Non-pigmented ciliary epithelial cell (primary cell): ENCODE data around the gene TNFSF15.

ENCODE experiments used
- DNase-seq: peaks from one replicate; pipeline ENCODE4 v3.0.0-alpha.2; 2010; ENCODE audit warnings: low read depth

Gene TNFSF15

DNA sequence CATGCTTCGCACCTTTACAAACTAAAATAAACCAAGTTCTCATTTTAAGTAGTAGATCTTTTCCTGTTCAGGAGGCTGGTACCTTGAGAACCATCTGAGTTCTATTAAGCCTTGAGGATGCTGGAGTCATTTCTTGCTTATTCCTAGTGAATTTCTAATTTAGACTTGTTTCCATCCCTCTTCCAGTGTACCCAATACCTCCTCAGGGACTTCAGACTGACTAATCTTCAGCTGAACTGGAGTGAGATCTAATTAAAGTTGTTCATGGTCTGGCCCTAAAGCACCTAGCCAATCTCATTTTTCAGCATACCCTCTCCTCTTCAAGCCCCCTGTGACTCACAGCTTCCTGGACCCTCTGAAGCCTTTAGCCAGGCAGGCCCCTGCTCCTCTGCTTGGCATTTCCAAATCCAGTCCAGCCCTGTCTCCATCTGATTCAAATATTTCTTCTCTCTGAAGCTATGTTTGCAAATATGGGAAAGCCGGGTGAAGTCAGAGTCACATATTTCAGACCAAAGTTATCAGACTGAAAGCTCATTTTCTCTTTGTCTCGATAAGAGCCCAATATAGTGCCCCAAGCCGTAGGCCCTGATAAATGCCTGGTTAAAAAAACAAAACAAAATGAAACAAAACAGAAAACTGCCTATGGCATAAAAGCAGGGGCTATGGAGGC, 19.4 kb upstream of the TNFSF15 start:
- no peak for DNase-seq

- DNase-seq, result peak; percentile 50
Measured at GRCh38 chr9:114824110-114824509, 18.3 kb upstream of the TNFSF15 start.

DNA sequence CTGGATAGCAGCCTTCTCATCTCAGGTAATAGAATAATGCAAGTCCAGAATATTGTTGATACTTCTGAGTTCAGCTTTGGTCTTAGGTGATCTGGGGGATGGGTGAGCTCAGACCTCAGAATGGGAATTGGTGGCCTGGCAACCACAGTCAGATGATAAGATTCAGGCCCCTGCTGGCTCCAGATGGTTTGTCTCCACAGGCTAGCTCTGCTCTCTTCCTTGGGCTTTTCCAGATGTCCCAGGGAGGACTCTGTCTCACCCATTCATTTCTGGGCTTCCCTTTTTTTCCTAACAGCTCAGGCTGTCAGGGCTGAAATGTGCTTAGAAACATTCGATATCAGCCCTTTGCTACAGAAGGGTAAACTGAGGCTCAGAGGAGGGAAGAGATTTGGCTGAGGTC, 17.6 kb upstream of the TNFSF15 start:
- DNase-seq, result no peak

GRCh38 chr9:114822708-114823107, 16.9 kb upstream of the TNFSF15 start:
- no peak for DNase-seq

DNA sequence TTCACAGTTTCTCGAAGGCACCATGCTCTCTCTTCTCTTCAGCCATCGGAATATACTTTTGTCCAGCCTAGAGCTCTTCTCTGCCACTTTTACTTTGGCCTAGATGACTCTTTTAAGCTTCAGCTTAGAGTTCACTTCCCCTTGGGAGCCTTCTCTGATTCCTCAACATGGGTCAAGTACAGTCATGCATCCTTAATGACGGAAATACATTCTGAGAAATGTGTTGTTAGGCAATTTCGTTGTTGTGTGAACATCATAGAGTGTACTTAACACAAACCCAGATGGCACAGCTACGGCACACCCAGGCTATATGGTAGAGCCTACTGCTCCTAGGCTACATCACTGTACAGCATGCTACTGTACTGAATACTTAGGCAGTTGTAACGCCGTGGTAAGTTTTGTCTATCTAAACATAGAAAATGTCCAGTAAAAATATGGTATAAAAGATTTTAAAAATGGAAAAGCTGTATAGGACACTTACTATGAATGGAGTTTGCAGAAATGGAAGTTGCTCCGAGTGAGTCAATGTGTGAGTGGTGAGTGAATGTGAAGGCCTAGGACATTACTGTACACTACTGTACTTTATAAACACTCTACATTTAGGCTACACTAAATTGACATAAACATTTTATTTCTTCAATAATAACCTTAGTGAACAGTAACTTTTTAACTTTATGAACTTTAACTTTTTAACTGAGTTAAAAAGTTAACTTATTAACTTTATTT, 15.1 kb upstream of the TNFSF15 start:
- no peak for DNase-seq

- DNase-seq, result no peak
Measured at GRCh38 chr9:114818178-114818577, 12.3 kb upstream of the TNFSF15 start.

GRCh38 chr9:114813717-114814418, 8.0 kb upstream of the TNFSF15 start:
- DNase-seq, result no peak

DNA sequence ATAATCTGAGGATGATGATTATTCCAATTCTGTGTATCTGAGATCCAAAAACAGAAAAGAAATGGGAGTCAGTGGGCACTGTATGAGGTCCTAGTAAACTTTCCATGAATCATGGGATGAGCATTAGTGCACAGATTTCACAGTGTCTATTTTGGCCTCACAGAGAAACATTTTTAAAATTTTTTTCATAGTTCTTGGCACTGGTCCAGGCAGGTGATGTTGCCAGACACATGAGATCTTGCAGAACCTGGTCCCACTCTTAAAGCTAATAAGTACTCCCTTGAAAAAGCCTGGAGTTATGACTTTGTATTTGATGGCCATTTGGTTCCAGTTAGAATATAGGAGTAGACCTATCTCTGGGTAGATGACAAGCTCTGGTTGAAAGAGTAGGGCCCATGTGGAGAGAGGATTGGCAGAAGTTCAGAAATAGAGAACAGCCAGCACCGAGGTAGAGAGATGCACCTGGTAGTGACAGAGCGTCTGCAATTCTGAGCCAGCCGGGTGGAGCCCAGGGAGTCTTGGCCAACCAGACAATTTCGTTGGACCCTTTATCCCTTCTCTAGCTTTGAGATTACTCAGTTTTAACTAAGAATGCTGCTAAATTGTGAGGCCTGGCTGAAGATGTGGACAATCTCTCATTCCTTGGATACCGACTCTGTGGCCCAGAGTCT, 6.3 kb upstream of the TNFSF15 start:
- DNase-seq, result no peak

GRCh38 chr9:114811301-114811700, 5.5 kb upstream of the TNFSF15 start:
- no peak for DNase-seq

DNA sequence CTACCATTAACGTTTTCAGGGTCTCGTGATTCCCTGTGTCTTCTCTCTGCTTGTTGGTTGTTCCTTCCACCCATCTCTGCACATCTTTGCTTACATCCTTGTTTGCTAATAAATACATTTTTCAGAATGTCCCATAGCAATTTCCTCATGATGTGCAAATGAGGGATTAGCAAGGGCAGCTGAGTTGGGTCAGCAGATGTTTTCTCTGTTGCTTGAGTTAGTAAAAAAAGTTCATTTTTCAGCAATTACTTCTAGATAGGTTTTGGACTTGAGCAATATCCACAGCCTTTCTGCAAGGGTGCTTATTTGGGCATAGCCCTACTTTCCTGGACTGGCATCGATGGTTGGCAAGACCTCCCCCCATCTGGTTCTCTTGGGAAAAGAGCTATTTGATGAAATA, 4.8 kb upstream of the TNFSF15 start:
- no peak for DNase-seq

DNA sequence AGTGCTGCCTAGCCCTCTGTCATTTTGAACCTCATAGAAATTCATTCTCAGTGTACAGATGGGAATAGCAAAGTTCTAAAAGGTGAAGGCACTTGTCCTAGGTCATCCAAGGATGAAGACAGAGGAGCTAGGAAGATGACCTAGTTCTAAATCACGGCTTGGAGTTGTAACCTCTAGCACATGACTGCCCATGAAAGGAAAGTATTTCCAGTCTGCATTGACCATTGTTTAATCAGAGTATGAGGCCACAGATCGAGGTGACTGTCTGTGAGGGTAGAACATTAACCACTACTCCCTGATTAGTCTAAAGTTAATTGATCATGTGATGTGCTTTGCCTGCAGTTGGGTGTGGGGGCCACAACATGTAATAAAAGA, 674 bp upstream of the TNFSF15 start:
- DNase-seq, result no peak

- peak; percentile 43 for DNase-seq
Measured at GRCh38 chr9:114804505-114804904, 1.3 kb downstream of the TNFSF15 start.

DNA sequence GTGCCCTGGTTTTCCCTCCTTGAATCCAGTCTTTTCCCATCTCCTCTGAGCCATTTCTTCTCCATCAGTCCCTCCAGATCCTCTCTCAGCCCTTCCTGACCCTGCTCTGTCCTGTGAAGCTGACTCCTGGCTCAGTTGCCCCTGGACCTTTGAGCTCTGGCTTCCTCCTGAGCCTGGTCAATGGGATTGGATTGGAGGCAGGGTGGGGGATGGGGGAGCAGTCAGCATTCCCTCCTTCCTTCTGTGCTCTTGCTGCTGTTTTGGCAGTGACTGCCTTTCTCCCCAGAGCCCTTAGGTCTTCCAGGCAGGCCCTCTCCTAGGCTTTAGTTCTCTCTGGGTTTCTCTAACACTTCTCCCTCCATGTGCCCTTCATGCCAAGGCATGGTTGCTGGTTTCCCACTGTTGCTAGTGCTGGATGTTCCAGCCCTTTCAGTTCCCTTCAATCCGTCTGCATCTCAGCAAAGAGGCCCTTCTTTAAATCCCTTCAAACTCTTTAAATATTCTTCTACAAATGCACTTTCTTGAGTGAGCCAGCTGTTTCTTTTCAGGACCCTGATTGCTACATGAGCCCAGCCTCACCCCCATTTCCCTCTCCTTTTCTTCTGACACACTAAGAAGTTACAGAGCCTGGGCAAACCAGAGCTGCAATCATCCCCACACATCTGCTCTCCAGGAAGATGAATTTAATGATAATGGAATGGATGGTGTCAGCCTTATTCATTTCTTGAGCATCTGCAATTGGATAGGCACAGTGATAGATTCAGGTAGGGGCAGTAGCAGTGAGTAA, 2.2 kb downstream of the TNFSF15 start:
- no peak for DNase-seq

DNA sequence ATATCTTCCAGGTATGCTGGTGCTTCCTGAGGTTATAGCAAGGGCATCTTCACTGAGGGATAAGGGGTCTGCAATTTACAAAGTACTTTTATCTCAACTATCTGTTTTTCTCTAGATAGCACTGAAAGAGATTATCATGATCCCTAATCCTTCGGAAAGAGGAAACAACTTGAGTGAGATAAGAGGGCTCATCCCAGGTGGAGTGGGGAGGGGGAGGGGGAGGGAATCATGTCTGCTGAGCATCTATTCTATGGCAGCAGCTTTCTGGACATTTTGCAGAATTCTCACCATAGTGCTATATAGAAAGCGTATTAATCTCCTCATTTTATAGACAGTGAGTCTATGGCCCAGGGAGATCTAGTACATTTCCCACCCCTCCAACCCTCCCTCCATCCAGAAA, 5.9 kb downstream of the TNFSF15 start:
- no peak for DNase-seq

GRCh38 chr9:114799441-114799840, 6.4 kb downstream of the TNFSF15 start:
- DNase-seq, result no peak

GRCh38 chr9:114798780-114799427, 6.9 kb downstream of the TNFSF15 start:
- no peak for DNase-seq

DNA sequence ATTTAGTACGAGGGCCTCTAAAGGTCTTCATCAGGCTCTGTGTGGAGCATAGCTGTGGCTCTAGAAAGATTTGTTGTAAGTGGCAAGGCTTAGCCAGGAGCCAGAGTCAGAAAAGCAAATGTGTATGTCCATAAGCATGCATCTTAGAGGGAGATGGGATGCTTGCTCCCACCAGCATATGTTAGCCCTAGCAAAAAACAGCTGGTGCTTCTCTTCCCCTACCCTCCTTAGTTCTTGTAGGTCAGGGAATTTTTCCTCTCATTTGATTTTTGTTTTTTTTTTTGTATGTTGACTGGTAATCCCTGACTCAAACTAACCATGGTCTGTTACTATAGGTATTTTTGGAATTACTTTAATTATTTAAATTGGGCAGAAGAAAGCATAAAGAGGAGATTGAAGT, 7.7 kb downstream of the TNFSF15 start:
- no peak for DNase-seq

GRCh38 chr9:114792396-114792795, 13.4 kb downstream of the TNFSF15 start:
- no peak for DNase-seq

DNA sequence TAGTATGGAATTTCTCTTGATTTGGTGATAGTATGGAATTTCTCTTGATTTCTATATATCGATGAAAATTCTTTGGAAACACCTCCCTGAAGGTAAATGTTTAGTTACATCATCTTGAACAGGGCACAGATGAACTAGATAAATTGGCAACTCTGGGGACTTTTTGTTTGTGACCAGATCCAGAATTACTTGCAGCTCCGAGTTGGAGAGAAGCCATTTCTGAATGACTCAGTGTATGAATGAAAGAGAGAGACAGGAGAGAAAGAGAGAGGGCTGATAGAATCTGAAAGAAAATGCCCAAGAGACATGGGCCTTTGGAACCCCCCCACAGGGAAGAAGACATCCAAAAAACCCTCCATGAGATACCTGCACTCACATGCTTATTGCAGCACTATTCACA, 14.1 kb downstream of the TNFSF15 start:
- no peak for DNase-seq

DNA sequence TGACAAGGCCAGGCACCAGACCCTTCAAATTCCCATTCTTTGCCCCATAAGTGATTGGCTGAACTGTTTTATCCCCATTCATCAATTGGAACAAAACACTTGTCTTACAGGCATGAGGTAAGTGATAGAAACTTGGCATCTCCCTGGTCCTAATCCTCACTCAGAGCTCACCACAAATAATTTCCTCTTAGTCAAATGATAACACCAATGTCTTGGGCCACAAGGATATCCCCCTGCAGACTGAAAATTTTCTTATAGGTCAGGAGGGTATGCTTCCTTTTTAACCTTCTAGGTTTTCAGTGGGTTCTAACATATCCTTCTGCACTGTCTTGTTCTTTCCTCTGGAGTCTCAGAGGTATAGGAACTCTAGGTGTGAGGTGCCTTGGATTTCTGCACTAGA, 14.5 kb downstream of the TNFSF15 start:
- no peak for DNase-seq

- no peak for DNase-seq
Measured at GRCh38 chr9:114790521-114790920, 15.3 kb downstream of the TNFSF15 start.
